Thoracic aorta (tissue), 2 donors: Measurements from ENCODE around the gene PHETA1. TPM values are rescaled to one million over a fixed set of nuclear protein-coding genes. Genes with fewer than 3 reads are reported as not detected.

Experiments used
- ATAC-seq: fragments of 150-250 bp; one replicate; pipeline ENCODE4 v1.8.0; 2017; ENCODE audit warnings: low read depth; ENCODE audit not compliant: insufficient number of reproducible peaks, low FRiP score
- DNase-seq: peaks from one replicate; pipeline ENCODE4 v3.0.0-alpha.2; 2020; ENCODE audit warnings: low spot score
- H3K27ac ChIP-seq, 2 donors: fragments of 200-600 bp; sonication (generic); 1 replicate in 1 of 2; 2 replicates in 1 of 2; pipeline ENCODE4 v1.5.1; 2016; ENCODE audit warnings: mild to moderate bottlenecking in 2 of 2, moderate library complexity in 2 of 2
- H3K27me3 ChIP-seq: fragments of 200-600 bp; sonication (generic); replicated peaks from 2 replicates; pipeline ENCODE4 v1.6.0; 2016; ENCODE audit warnings: mild to moderate bottlenecking; ENCODE audit not compliant: insufficient read depth
- H3K36me3 ChIP-seq: fragments of 200-600 bp; sonication (generic); one replicate; pipeline ENCODE4 v1.5.1; 2016
- H3K4me1 ChIP-seq, 2 donors: fragments of 200-600 bp; sonication (generic); 1 replicate in 1 of 2; 2 replicates in 1 of 2; pipeline versions ENCODE4 v1.5.1 to v1.6.0; 2016; ENCODE audit warnings: low read depth in 2 of 2, mild to moderate bottlenecking in 1 of 2; ENCODE audit not compliant: control insufficient read depth in 1 of 2
- H3K4me3 ChIP-seq: fragments of 200-600 bp; sonication (generic); 2 replicates; pipeline ENCODE4 v1.5.1; 2016; ENCODE audit warnings: mild to moderate bottlenecking
- H3K9me3 ChIP-seq: fragments of 200-600 bp; sonication (generic); 2 replicates; pipeline ENCODE4 v1.5.1; 2016
- CTCF ChIP-seq: fragments of 200-600 bp; sonication (generic); IDR thresholded peaks from one replicate; pipeline ENCODE4 v1.5.1; 2019; ENCODE audit warnings: antibody characterized with exemption
- total RNA-seq, 2 donors: library from RNA; depleted of rRNA; stranded (reverse); fragments of >200 nt; gene quantifications; one replicate each; pipeline versions ENCODE4 v1.1.0 to v1.2.3, GENCODE V29; 2016

The PHETA1 gene
- total RNA-seq, 2 donors from 2014 or later = 12.6 to 14.7 TPM

- H3K27ac ChIP-seq = no peak overlapping the region
- no peaks in the 10 kb centered on the region for H3K36me3 ChIP-seq
- no peak for TF ChIP-seq CTCF
- H3K27me3 ChIP-seq = no peaks in the 10 kb centered on the region
- no peaks in the 10 kb centered on the region for H3K9me3 ChIP-seq
- no peak for DNase-seq
- no peak for ATAC-seq
- no peak overlapping the region for H3K4me3 ChIP-seq
- no peaks in the 10 kb centered on the region for H3K4me1 ChIP-seq
Observed at GRCh38 chr12:111328138-111328537, 40.8 kb downstream of the PHETA1 start.

GRCh38 chr12:111327474-111327873, 41.4 kb downstream of the PHETA1 start:
- Histone ChIP-seq H3K36me3 (no peaks in the 10 kb centered on the region), H3K4me3 (no peak overlapping the region), H3K9me3 (no peaks in the 10 kb centered on the region), H3K27me3 (no peaks in the 10 kb centered on the region), H3K4me1 (no peaks in the 10 kb centered on the region), H3K27ac (no peak overlapping the region)
- no peak for DNase-seq
- no peak for TF ChIP-seq CTCF
- ATAC-seq = no peak

- no peaks in the 10 kb centered on the region for H3K27me3 ChIP-seq
- no peak overlapping the region for H3K27ac ChIP-seq
- no peaks in the 10 kb centered on the region for H3K36me3 ChIP-seq
- no peaks in the 10 kb centered on the region for H3K9me3 ChIP-seq
- no peak overlapping the region for H3K4me3 ChIP-seq
- no peak for DNase-seq
- ATAC-seq = no peak
- H3K4me1 ChIP-seq = no peaks in the 10 kb centered on the region
- TF ChIP-seq CTCF = no peak
Observed at GRCh38 chr12:111322336-111323250, 46.3 kb downstream of the PHETA1 start.

- no peak for TF ChIP-seq CTCF
Observed at GRCh38 chr12:111321317-111321716, 47.6 kb downstream of the PHETA1 start.

GRCh38 chr12:111320258-111321050, 48.4 kb downstream of the PHETA1 start:
- Histone ChIP-seq H3K27ac (no peak overlapping the region), H3K27me3 (no peaks in the 10 kb centered on the region), H3K4me1 (no peaks in the 10 kb centered on the region), H3K36me3 (no peaks in the 10 kb centered on the region), H3K4me3 (no peak overlapping the region), H3K9me3 (no peaks in the 10 kb centered on the region)
- ATAC-seq (no peak), DNase-seq (no peak)
- no peak for TF ChIP-seq CTCF

More at GRCh38 chr12:111321317-111321716, 47.6 kb downstream of the PHETA1 start:
- no peak overlapping the region for H3K27ac ChIP-seq
- DNase-seq (no peak), ATAC-seq (no peak)
- H3K9me3 ChIP-seq = no peaks in the 10 kb centered on the region
- H3K4me3 ChIP-seq = no peak overlapping the region
- H3K27me3 ChIP-seq = no peaks in the 10 kb centered on the region
- no peaks in the 10 kb centered on the region for H3K4me1 ChIP-seq
- no peaks in the 10 kb centered on the region for H3K36me3 ChIP-seq
